NT2/D1 (cell line): Measurements from ENCODE around the gene DCAF8L2.

Experiments
- YY1 ChIP-seq: IDR thresholded peaks from 2 replicates; pipeline ENCODE4 v1.6.1; 2011; ENCODE audit not compliant: insufficient read length, insufficient read depth
- ZNF274 ChIP-seq: IDR thresholded peaks from 2 replicates; pipeline ENCODE4 v1.6.1; 2011; ENCODE audit warnings: mild to moderate bottlenecking, low read depth, low read length

- TF ChIP-seq YY1 (no peak), ZNF274 (no peak)
Observed at GRCh38 chrX:27674491-27674890, 84.3 kb downstream of the DCAF8L2 start.
